GM12891 (cell line): ENCODE measurements around the gene PRR15L.

Experiments used
- POLR2A ChIP-seq: IDR thresholded peaks from 2 replicates; pipeline ENCODE4 v1.6.1; 2011; ENCODE audit warnings: low read depth, low read length, control low read depth
- POLR2AphosphoS5 ChIP-seq: IDR thresholded peaks from 2 replicates; pipeline ENCODE4 v1.6.1; 2011; ENCODE audit warnings: low read depth, low read length, control low read depth
- TAF1 ChIP-seq: IDR thresholded peaks from 2 replicates; pipeline ENCODE4 v1.6.1; 2011; ENCODE audit warnings: low read depth, low read length, control low read depth

DNA sequence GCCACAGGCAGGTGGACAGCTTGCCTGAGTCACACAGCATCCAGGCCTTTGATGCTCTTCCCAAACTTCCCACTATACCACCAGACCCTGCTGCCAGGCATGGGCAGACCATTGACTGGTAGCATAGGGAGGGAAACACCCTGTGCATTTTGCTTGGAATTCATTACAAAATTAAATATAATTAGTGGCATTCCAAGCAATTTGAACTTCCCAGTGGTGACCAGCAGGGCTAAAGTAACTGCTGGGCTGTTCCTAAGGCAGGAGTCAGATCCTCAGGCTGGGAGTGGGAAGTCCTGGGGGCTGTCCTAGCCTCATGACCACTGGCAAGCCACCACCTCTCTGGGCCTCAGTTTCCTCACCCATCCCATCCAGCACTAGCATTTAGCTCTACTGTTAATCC is 3.8 kb downstream of the PRR15L start:
- TF ChIP-seq POLR2A (no peak), POLR2AphosphoS5 (no peak), TAF1 (no peak)
